ENCODE data around the gene SLC37A3. TPM values are rescaled to one million over a fixed set of nuclear protein-coding genes. Genes with fewer than 3 reads are reported as not detected.

SLC37A3 gene
- total and polyA plus RNA-seq, 2 experiments from 2014 or later: 44.9 to 64.5 TPM

- WGBS (ENCODE audit: low lambda C conversion rate, missing lambda C conversion rate): 98% methylated on average over 3 of the region's 3 CpGs
- no peak for DNase-seq (ENCODE audit: low spot score)
Observed at GRCh38 chr7:140287988-140288387, 110.3 kb downstream of the SLC37A3 start.

DNA sequence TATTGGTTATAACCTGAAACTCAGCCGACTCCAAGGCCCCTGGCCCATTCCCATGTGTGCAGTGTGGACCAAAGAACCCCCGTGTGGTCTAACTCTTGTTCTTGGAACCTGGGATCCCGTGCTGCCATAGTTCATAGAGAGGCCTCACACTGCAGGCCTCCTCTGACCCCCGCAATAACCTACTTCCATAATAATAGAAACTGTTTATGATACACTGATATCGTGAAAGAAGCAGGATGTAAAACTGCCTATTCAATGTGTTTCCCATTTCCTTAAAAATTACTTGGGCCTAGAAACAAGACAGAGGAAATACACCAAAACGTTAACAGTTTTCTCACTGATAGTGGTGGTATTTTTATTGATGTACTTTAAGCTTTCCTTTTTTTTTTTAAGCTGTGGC is 112.4 kb downstream of the SLC37A3 start:
- no peak overlapping the region for H3K4me3 ChIP-seq
- 57% methylated on average over 6 of the region's 6 CpGs for WGBS (ENCODE audit: low lambda C conversion rate, missing lambda C conversion rate)
- no peak for DNase-seq (ENCODE audit: low spot score)

More at GRCh38 chr7:140287988-140288387, 110.3 kb downstream of the SLC37A3 start:
- Histone ChIP-seq H4K20me1 (ENCODE audit: insufficient read depth, poor library complexity, severe bottlenecking) (no peaks in the 10 kb centered on the region), H3K4me2 (no peak overlapping the region), H3K79me2 (no peaks in the 10 kb centered on the region), H2AFZ (no peak overlapping the region), H3K9me3 (ENCODE audit: low read depth) (no peaks in the 10 kb centered on the region), H3K9me2 (replicated peaks; ENCODE audit: insufficient read depth) (no peaks in the 10 kb centered on the region), H3K27me3 (no peaks in the 10 kb centered on the region), H3K4me1 (ENCODE audit: insufficient read depth) (peaks cover 5% of the 10 kb centered on the region), H3K4me3 (no peak overlapping the region), H3K27ac (no peak overlapping the region), H3K36me3 (replicated peaks; ENCODE audit: insufficient read depth, low read depth) (no peaks in the 10 kb centered on the region)
- TF ChIP-seq EZH2 (IDR thresholded peaks at IDR 0.05; ENCODE audit: borderline replicate concordance) (no peak), EZH2phosphoT487 (IDR thresholded peaks at IDR 0.05; ENCODE audit: low read depth, severe bottlenecking, unreplicated experiment) (no peak)
- TF ChIP-seq, protein P1, sequence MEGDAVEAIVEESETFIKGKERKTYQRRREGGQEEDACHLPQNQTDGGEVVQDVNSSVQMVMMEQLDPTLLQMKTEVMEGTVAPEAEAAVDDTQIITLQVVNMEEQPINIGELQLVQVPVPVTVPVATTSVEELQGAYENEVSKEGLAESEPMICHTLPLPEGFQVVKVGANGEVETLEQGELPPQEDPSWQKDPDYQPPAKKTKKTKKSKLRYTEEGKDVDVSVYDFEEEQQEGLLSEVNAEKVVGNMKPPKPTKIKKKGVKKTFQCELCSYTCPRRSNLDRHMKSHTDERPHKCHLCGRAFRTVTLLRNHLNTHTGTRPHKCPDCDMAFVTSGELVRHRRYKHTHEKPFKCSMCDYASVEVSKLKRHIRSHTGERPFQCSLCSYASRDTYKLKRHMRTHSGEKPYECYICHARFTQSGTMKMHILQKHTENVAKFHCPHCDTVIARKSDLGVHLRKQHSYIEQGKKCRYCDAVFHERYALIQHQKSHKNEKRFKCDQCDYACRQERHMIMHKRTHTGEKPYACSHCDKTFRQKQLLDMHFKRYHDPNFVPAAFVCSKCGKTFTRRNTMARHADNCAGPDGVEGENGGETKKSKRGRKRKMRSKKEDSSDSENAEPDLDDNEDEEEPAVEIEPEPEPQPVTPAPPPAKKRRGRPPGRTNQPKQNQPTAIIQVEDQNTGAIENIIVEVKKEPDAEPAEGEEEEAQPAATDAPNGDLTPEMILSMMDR (IDR thresholded peaks at IDR 0.05; ENCODE audit: poor library complexity): no peak

DNA sequence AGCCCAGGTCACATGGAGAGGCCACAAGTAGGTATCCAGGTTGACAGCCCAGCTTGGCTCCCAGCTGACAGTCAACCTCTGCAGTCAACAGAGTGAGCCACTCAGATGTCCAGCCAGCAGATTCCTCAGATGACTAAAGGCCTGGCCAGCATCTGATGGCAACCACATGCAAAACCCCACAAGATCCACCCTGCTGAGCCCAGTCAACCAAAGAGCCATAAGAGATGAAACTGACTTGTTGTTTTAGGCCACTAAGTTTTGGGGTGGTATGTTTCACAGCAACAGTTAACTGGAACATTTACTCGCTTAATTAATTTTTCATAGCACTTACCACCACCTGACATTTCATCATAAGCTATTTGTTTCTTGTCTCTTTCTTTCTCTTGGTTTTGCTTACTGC is 114.3 kb downstream of the SLC37A3 start:
- no peak overlapping the region for H3K27ac ChIP-seq
- no peak overlapping the region for H3K4me3 ChIP-seq
- peaks cover 5% of the 10 kb centered on the region for H3K4me1 ChIP-seq (ENCODE audit: insufficient read depth)
- H4K20me1 ChIP-seq (ENCODE audit: insufficient read depth, poor library complexity, severe bottlenecking): no peaks in the 10 kb centered on the region
- no peaks in the 10 kb centered on the region for H3K36me3 ChIP-seq (replicated peaks; ENCODE audit: insufficient read depth, low read depth)
- no peaks in the 10 kb centered on the region for H3K79me2 ChIP-seq
- H3K27me3 ChIP-seq: no peaks in the 10 kb centered on the region
- DNase-seq (ENCODE audit: low spot score): no peak
- no peak overlapping the region for H3K4me2 ChIP-seq
- 96% methylated on average over 1 of the region's 1 CpG for WGBS (ENCODE audit: low lambda C conversion rate, missing lambda C conversion rate)
- H3K9me3 ChIP-seq (ENCODE audit: low read depth): no peaks in the 10 kb centered on the region
- H2AFZ ChIP-seq: no peak overlapping the region
- no peaks in the 10 kb centered on the region for H3K9me2 ChIP-seq (replicated peaks; ENCODE audit: insufficient read depth)
- TF ChIP-seq EZH2 (IDR thresholded peaks at IDR 0.05; ENCODE audit: borderline replicate concordance) (no peak), EZH2phosphoT487 (IDR thresholded peaks at IDR 0.05; ENCODE audit: low read depth, severe bottlenecking, unreplicated experiment) (no peak)
- TF ChIP-seq, protein P1 (IDR thresholded peaks at IDR 0.05; ENCODE audit: poor library complexity): no peak

More for the DNA sequence above, 112.4 kb downstream of the SLC37A3 start:
- H3K9me3 ChIP-seq (ENCODE audit: low read depth): no peaks in the 10 kb centered on the region
- no peak overlapping the region for H3K4me2 ChIP-seq
- H3K4me1 ChIP-seq (ENCODE audit: insufficient read depth): peaks cover 5% of the 10 kb centered on the region
- H4K20me1 ChIP-seq (ENCODE audit: insufficient read depth, poor library complexity, severe bottlenecking): no peaks in the 10 kb centered on the region
- no peaks in the 10 kb centered on the region for H3K27me3 ChIP-seq
- H3K27ac ChIP-seq: no peak overlapping the region
- H2AFZ ChIP-seq: no peak overlapping the region
- no peaks in the 10 kb centered on the region for H3K79me2 ChIP-seq
- TF ChIP-seq, protein P1 (IDR thresholded peaks at IDR 0.05; ENCODE audit: poor library complexity): no peak
- TF ChIP-seq EZH2 (IDR thresholded peaks at IDR 0.05; ENCODE audit: borderline replicate concordance) (no peak), EZH2phosphoT487 (IDR thresholded peaks at IDR 0.05; ENCODE audit: low read depth, severe bottlenecking, unreplicated experiment) (no peak)
- H3K36me3 ChIP-seq (replicated peaks; ENCODE audit: insufficient read depth, low read depth): no peaks in the 10 kb centered on the region
- H3K9me2 ChIP-seq (replicated peaks; ENCODE audit: insufficient read depth): no peaks in the 10 kb centered on the region

Small RNA genes within 50 kb of the gene (small RNA-seq; reads per million reads assigned to genes)
- gene RNA5SP247: not detected
- 44.6 reads per million, percentile 97 among the genes with 10 or more reads in this experiment for gene RNA5SP248

Other genes starting within 250 kb of the SLC37A3 start
- gene KDM7A, start 221.5 kb downstream of the SLC37A3 start, total RNA-seq: 5.5 and 7.0 TPM in 2 replicates
- 0.75 and 1.4 TPM in 2 replicates for gene KDM7A, start 221.5 kb downstream of the SLC37A3 start, polyA plus RNA-seq
- gene RAB19, start 5.5 kb upstream of the SLC37A3 start, total RNA-seq: 2.6 and 4.2 TPM in 2 replicates
- gene RAB19, start 5.5 kb upstream of the SLC37A3 start, polyA plus RNA-seq: 0.72 and 1.3 TPM in 2 replicates
- gene MKRN1, start 81.0 kb upstream of the SLC37A3 start, total RNA-seq: 65.9 and 71.5 TPM in 2 replicates
- 57.4 and 63.7 TPM in 2 replicates for gene MKRN1, start 81.0 kb upstream of the SLC37A3 start, polyA plus RNA-seq
- 5.9 and 6.7 TPM in 2 replicates for gene DENND2A, start 242.3 kb upstream of the SLC37A3 start, total RNA-seq
- 8.4 and 8.8 TPM in 2 replicates for gene DENND2A, start 242.3 kb upstream of the SLC37A3 start, polyA plus RNA-seq